K562 (cell line): ENCODE data around the gene RGS4. TPM values are rescaled to one million over a fixed set of nuclear protein-coding genes. Genes with fewer than 3 reads are reported as not detected.

Experiments
- ATAC-seq: fragments of 200-7000 bp; cut with Tn5 transposase; 3 replicates; pipeline ENCODE4 v1.9.1; 2020; ENCODE audit warnings: moderate library complexity
- BruUV-seq: library from RNA; stranded (reverse); fragments of 400-500 nt; replicated peaks from 2 replicates; lab custom pipeline; 2021; lab: Mats Ljungman, UMichigan
- CTCF ChIA-PET: fragments of 300-600 bp; formaldehyde crosslinking; extraction: SDS; loops from one replicate; lab custom pipeline; 2021; ENCODE audit warnings: low intra/inter-chr PET ratio; lab: Yijun Ruan, JAX
- POLR2A ChIA-PET: fragments of 300-600, 350-650 bp; sonication (Branson Sonifier 250); formaldehyde crosslinking; extraction: SDS; loops from one replicate; lab custom pipeline; 2021; ENCODE audit warnings: antibody characterized with exemption, inconsistent platforms; lab: Yijun Ruan, JAX
- DNase-seq, 4 experiments: peaks; one replicate each; pipeline versions ENCODE4 v3.0.0 to v3.0.0-alpha.2; 2011 to 2018; ENCODE audit warnings: low spot score in 3 of 4, mixed read lengths in 3 of 4; ENCODE audit errors: extremely low read depth in 1 of 4
- FAIRE-seq: peaks from 2 replicates; lab custom pipeline; 2011; peaks lifted over from hg19 to GRCh38; lab: Jason Lieb, UNC
- H2AFZ ChIP-seq: 2 replicates; pipeline ENCODE4 v1.6.0; 2011; ENCODE audit warnings: low read depth, low read length, control low read depth, inconsistent platforms
- H3K27ac ChIP-seq: fragments of 200-600 bp; 3 replicates; pipeline ENCODE4 v1.8.0; 2011; ENCODE audit warnings: low read depth, mild to moderate bottlenecking, control low read depth, inconsistent platforms, low read length, moderate library complexity, mixed read lengths; ENCODE audit errors: extremely low read depth
- H3K27me3 ChIP-seq, 2 experiments: fragments of 300-600 bp in 1 of 2; 2 replicates in 1 of 2; 3 replicates in 1 of 2; pipeline versions ENCODE4 v1.6.0 to v1.8.0; 2011; ENCODE audit warnings: inconsistent platforms in 2 of 2, low read length in 2 of 2, mild to moderate bottlenecking in 1 of 2, mixed read lengths in 1 of 2, moderate library complexity in 1 of 2; ENCODE audit not compliant: control insufficient read depth in 2 of 2, insufficient read depth in 2 of 2
- H3K36me3 ChIP-seq: fragments of 300-600 bp; 3 replicates; pipeline ENCODE4 v1.8.0; 2011; ENCODE audit warnings: mild to moderate bottlenecking, low read length, inconsistent platforms; ENCODE audit not compliant: control insufficient read depth, insufficient read depth
- H3K4me1 ChIP-seq, 2 experiments: fragments of 200-600 bp in 1 of 2; replicated peaks in 1 of 2; 2 replicates in 1 of 2; 3 replicates in 1 of 2; pipeline versions ENCODE4 v1.5.1 to v1.8.0; 2011; ENCODE audit warnings: inconsistent platforms in 2 of 2, low read length in 2 of 2, mild to moderate bottlenecking in 1 of 2, mixed read lengths in 1 of 2, moderate library complexity in 1 of 2; ENCODE audit not compliant: control insufficient read depth in 2 of 2, insufficient read depth in 2 of 2
- H3K4me2 ChIP-seq: 2 replicates; pipeline ENCODE4 v1.6.1; 2011; ENCODE audit warnings: low read length, control low read depth, inconsistent platforms, mixed read lengths; ENCODE audit not compliant: insufficient read depth
- H3K4me3 ChIP-seq: fragments of 200-600 bp; sonication (generic), shearing (Covaris generic); 2 replicates; pipeline ENCODE4 v1.5.1; 2016; ENCODE audit warnings: control low read depth, inconsistent platforms
- H3K79me2 ChIP-seq: fragments of 200-600 bp; 3 replicates; pipeline ENCODE4 v1.8.0; 2011; ENCODE audit warnings: low read length, inconsistent platforms; ENCODE audit not compliant: control insufficient read depth, insufficient read depth
- H3K9ac ChIP-seq, 2 experiments: 2 replicates each; pipeline versions ENCODE4 v1.6.0 to v1.6.1; 2011; ENCODE audit warnings: low read depth in 2 of 2, low read length in 2 of 2, control low read depth in 1 of 2, inconsistent platforms in 1 of 2, mild to moderate bottlenecking in 1 of 2, mixed read lengths in 1 of 2; ENCODE audit not compliant: insufficient read depth in 1 of 2
- H3K9me1 ChIP-seq: one replicate; pipeline ENCODE4 v1.6.0; 2011; ENCODE audit warnings: inconsistent platforms, mild to moderate bottlenecking, low read length, moderate library complexity; ENCODE audit not compliant: control insufficient read depth, insufficient read depth
- H3K9me3 ChIP-seq: replicated peaks from 2 replicates; pipeline ENCODE4 v1.5.1; 2011; ENCODE audit warnings: low read depth, low read length, inconsistent platforms; ENCODE audit not compliant: control insufficient read depth, insufficient read depth
- H4K20me1 ChIP-seq: replicated peaks from 2 replicates; pipeline ENCODE4 v1.6.1; 2011; ENCODE audit warnings: low read length, inconsistent platforms, mixed read lengths; ENCODE audit not compliant: control insufficient read depth, insufficient read depth
- ESRRA ChIP-seq: fragments of 450-650 bp; IDR thresholded peaks from 2 replicates; pipeline ENCODE4 v1.6.1; 2014; ENCODE audit warnings: low read depth, mild to moderate bottlenecking, moderate library complexity, borderline replicate concordance
- SOX6 ChIP-seq: fragments of 450-650 bp; IDR thresholded peaks from 2 replicates; pipeline ENCODE4 v1.6.1; 2014; ENCODE audit warnings: mild to moderate bottlenecking
- TAF1 ChIP-seq: IDR thresholded peaks from 2 replicates; pipeline ENCODE4 v1.6.1; 2011; ENCODE audit warnings: mild to moderate bottlenecking, low read length, moderate library complexity; ENCODE audit not compliant: insufficient read depth, control insufficient read depth, severe bottlenecking; ENCODE audit errors: extremely low read depth
- ZFP1 ChIP-seq: fragments of 450-650 bp; formaldehyde crosslinking; IDR thresholded peaks from 2 replicates; pipeline ENCODE4 v1.4.0; 2020; ENCODE audit warnings: mild to moderate bottlenecking, mixed read lengths
- ZNF785 ChIP-seq: fragments of 250-450 bp; sonication (Bioruptor Pico); IDR thresholded peaks from 2 replicates; pipeline ENCODE4 v1.4.0; 2020; ENCODE audit warnings: mild to moderate bottlenecking
- WGBS: fragments of 100-300 bp; shearing (Covaris generic); methylation state at CpG from one replicate; pipeline ENCODE4 v1.1.6; 2016; ENCODE audit warnings: low coverage, mixed read lengths; ENCODE audit not compliant: insufficient coverage; ENCODE audit errors: missing lambda C conversion rate; 5-methylcytosine and 5-hydroxymethylcytosine counted together
- in situ Hi-C: fragments of 300-500 bp; cut with MboI; formaldehyde crosslinking; loops from 4 replicates; pipeline ENCODE4 v1.15.0; 2018; ENCODE audit warnings: inconsistent platforms, mixed read lengths
- intact Hi-C: fragments of 100-400 bp; cut with micrococcal nuclease; formaldehyde crosslinking; loops from 2 replicates; pipeline ENCODE4 v1.14.2; 2022
- polyA plus RNA-seq, 8 experiments: library from polyadenylated mRNA; depleted of rRNA in 4 of 8; stranded (reverse) in 5 of 8; unstranded in 3 of 8; fragments of >200 nt; fragmentation: Nextera tagmentation in 2 of 8; fragmentation: Illumina TruSeq in 1 of 8; extraction: Ambion mirVana in 2 of 8; extraction: Trizol in 1 of 8; gene quantifications; 2 replicates each; pipeline versions ENCODE4 v1.2.1 to v1.2.3, GENCODE V29; 2011 to 2014; ENCODE audit warnings: inconsistent platforms in 1 of 8, missing spikeins in 1 of 8
- total RNA-seq, 7 experiments: library from RNA; depleted of rRNA in 6 of 7; stranded (reverse); fragments of >200 nt in 6 of 7; fragmentation: Illumina TruSeq in 2 of 7; extraction: Trizol in 2 of 7; gene quantifications; 2 replicates each; pipeline versions ENCODE4 v1.2.1 to v1.2.3, GENCODE V29; 2011 to 2021; ENCODE audit warnings: low replicate concordance in 1 of 7
- TF ChIP-seq, protein P1 (sequence below): fragments of 450-650 bp; IDR thresholded peaks from 2 replicates; pipeline ENCODE4 v1.6.1; 2018; ENCODE audit warnings: mild to moderate bottlenecking, low read depth; ENCODE audit not compliant: partially characterized antibody

The RGS4 gene
- total and polyA plus RNA-seq, 9 of the 15 experiments (the other 6 are each of a cell fraction or from before 2014, with no cell fraction given), result not detected

DNA sequence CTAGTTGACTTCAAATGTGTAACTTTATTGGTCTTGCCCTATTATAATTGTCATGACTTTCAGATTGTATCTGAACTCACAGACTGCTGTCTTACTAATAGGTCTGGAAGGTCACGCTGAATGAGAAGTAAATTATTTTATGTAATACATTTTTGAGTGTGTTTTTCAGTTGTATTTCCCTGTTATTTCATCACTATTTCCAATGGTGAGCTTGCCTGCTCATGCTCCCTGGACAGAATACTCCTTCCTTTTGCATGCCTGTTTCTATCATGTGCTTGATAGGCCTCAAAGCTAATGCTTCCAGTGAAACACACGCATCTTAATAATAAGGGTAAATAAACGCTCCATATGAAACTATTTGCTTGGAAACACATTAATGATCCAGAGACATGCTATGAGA, 7.3 kb downstream of the RGS4 start:
- TF ChIP-seq ESRRA, result no peak
- TF ChIP-seq TAF1, result no peak
- TF ChIP-seq ZFP1, result no peak
- no peak for TF ChIP-seq ZNF785 (CRISPR knock-in tag)
- TF ChIP-seq, protein P1, sequence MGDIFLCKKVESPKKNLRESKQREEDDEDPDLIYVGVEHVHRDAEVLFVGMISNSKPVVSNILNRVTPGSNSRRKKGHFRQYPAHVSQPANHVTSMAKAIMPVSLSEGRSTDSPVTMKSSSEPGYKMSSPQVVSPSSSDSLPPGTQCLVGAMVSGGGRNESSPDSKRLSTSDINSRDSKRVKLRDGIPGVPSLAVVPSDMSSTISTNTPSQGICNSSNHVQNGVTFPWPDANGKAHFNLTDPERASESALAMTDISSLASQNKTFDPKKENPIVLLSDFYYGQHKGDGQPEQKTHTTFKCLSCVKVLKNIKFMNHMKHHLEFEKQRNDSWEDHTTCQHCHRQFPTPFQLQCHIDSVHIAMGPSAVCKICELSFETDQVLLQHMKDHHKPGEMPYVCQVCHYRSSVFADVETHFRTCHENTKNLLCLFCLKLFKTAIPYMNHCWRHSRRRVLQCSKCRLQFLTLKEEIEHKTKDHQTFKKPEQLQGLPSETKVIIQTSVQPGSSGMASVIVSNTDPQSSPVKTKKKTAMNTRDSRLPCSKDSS, result no peak
- no peak for TF ChIP-seq SOX6

More for the DNA sequence above, 7.3 kb downstream of the RGS4 start:
- H3K36me3 ChIP-seq, result no peaks in the 10 kb centered on the region
- WGBS, result 0% methylated on average over 3 of the region's 3 CpGs
- FAIRE-seq (no peak), ATAC-seq (no peak), DNase-seq (no peak)
- H3K4me1 ChIP-seq, result no peaks in the 10 kb centered on the region
- no peaks in the 10 kb centered on the region for H3K79me2 ChIP-seq
- intact Hi-C loops, result no loop called here
- no peaks in the 10 kb centered on the region for H4K20me1 ChIP-seq
- H3K4me2 ChIP-seq, result no peak overlapping the region
- H3K27ac ChIP-seq, result no peak overlapping the region
- ChIA-PET CTCF (no interaction called here), POLR2A (no interaction called here)
- H3K4me3 ChIP-seq, result no peak overlapping the region
- no peak overlapping the region for H2AFZ ChIP-seq
- H3K9me3 ChIP-seq, result no peaks in the 10 kb centered on the region
- in situ Hi-C loops, result no loop called here
- BruUV-seq, result no TSS peak
- H3K27me3 ChIP-seq, result no peaks in the 10 kb centered on the region
- no peaks in the 10 kb centered on the region for H3K9me1 ChIP-seq
- H3K9ac ChIP-seq, result no peak overlapping the region
